Mucosa of descending colon (tissue), 3 donors: ENCODE data around the gene SYNPR. TPM values are rescaled to one million over a fixed set of nuclear protein-coding genes. Genes with fewer than 3 reads are reported as not detected.

Source experiments
- ATAC-seq: fragments of 200-7000 bp; cut with Tn5 transposase; one replicate; pipeline ENCODE4 v1.9.1; 2020; ENCODE audit warnings: mild to moderate bottlenecking, moderate library complexity
- DNase-seq, 3 donors: peaks; one replicate each; pipeline ENCODE4 v3.0.0-alpha.2; 2020
- H3K36me3 ChIP-seq: fragments of 200-600 bp; one replicate; pipeline ENCODE4 v1.8.0; 2021; ENCODE audit warnings: low read depth, mild to moderate bottlenecking
- H3K4me1 ChIP-seq: fragments of 200-600 bp; one replicate; pipeline ENCODE4 v1.8.0; 2021; ENCODE audit warnings: low read depth, mild to moderate bottlenecking
- H3K4me3 ChIP-seq: fragments of 200-600 bp; one replicate; pipeline ENCODE4 v1.8.0; 2021; ENCODE audit warnings: mild to moderate bottlenecking
- H3K9me3 ChIP-seq: fragments of 200-600 bp; one replicate; pipeline ENCODE4 v1.8.0; 2021; ENCODE audit warnings: mild to moderate bottlenecking
- CTCF ChIP-seq: fragments of 200-600 bp; IDR thresholded peaks from one replicate; pipeline ENCODE4 v1.8.0; 2022; ENCODE audit warnings: antibody characterized with exemption, mild to moderate bottlenecking
- intact Hi-C, 2 donors: fragments of 100-400 bp; cut with DNase I in 1 of 2; cut with micrococcal nuclease in 1 of 2; formaldehyde crosslinking; loops; one replicate each; pipeline versions ENCODE4 v1.11.0 to v1.11.1; 2022; cut with DNase I, micrococcal nuclease
- total RNA-seq, 3 donors: library from RNA; stranded (reverse); fragmentation: NEBNext Ultra II Directional in 2 of 3; extraction: Animal tissue kit (Norgen Biotek cat#: 25700) in 2 of 3; gene quantifications; one replicate each; pipeline versions ENCODE4 v1.2.1 to v1.2.4, GENCODE V29; 2021 to 2023
- donor health status: DM: no; HTN: no; CAD: no; lungs with moderate emphysema.
- donor health status: DM: no; HTN: no; CAD: no.
- donor health status: DM: no; HTN: yes; CAD: no.

SYNPR gene
- total RNA-seq, 3 donors from 2014 or later: not detected

GRCh38 chr3:63595221-63595620 lies 317.1 kb downstream of the SYNPR start:
- TF ChIP-seq CTCF: no peak
- H3K36me3 ChIP-seq: no peaks in the 10 kb centered on the region
- ATAC-seq (no peak), DNase-seq (no peak)
- no peak overlapping the region for H3K4me3 ChIP-seq
- no peaks in the 10 kb centered on the region for H3K4me1 ChIP-seq
- intact Hi-C loops: no loop called here
- H3K9me3 ChIP-seq: no peaks in the 10 kb centered on the region

GRCh38 chr3:63597019-63597418 lies 318.9 kb downstream of the SYNPR start:
- H3K4me1 ChIP-seq: no peaks in the 10 kb centered on the region
- H3K36me3 ChIP-seq: no peaks in the 10 kb centered on the region
- no peak for TF ChIP-seq CTCF
- H3K4me3 ChIP-seq: no peak overlapping the region
- ATAC-seq: no peak
- intact Hi-C loops: no loop called here
- no peak for DNase-seq
- no peaks in the 10 kb centered on the region for H3K9me3 ChIP-seq

- no peak for TF ChIP-seq CTCF
- intact Hi-C loops: no loop called here
- no peaks in the 10 kb centered on the region for H3K9me3 ChIP-seq
- no peaks in the 10 kb centered on the region for H3K36me3 ChIP-seq
- no peak overlapping the region for H3K4me3 ChIP-seq
- no peak for ATAC-seq
- H3K4me1 ChIP-seq: no peaks in the 10 kb centered on the region
- DNase-seq: no peak
Observed at GRCh38 chr3:63607716-63608115, 329.6 kb downstream of the SYNPR start.

GRCh38 chr3:63609408-63609807 lies 331.3 kb downstream of the SYNPR start:
- TF ChIP-seq CTCF: no peak
- no peaks in the 10 kb centered on the region for H3K36me3 ChIP-seq
- H3K4me1 ChIP-seq: no peaks in the 10 kb centered on the region
- H3K9me3 ChIP-seq: no peaks in the 10 kb centered on the region
- intact Hi-C loops: no loop called here
- DNase-seq: no peak
- no peak for ATAC-seq
- H3K4me3 ChIP-seq: no peak overlapping the region

- Histone ChIP-seq H3K4me3 (no peak overlapping the region), H3K36me3 (no peaks in the 10 kb centered on the region), H3K9me3 (no peaks in the 10 kb centered on the region), H3K4me1 (no peaks in the 10 kb centered on the region)
- ATAC-seq (no peak), DNase-seq (no peak)
- no peak for TF ChIP-seq CTCF
- intact Hi-C loops: no loop called here
Observed at GRCh38 chr3:63609834-63610233, 331.7 kb downstream of the SYNPR start.

- Histone ChIP-seq H3K9me3 (no peaks in the 10 kb centered on the region), H3K4me1 (no peaks in the 10 kb centered on the region), H3K36me3 (no peaks in the 10 kb centered on the region), H3K4me3 (no peak overlapping the region)
- intact Hi-C loops: no loop called here
- ATAC-seq: no peak
- DNase-seq: no peak
- TF ChIP-seq CTCF: no peak
Observed at GRCh38 chr3:63611382-63611781, 333.3 kb downstream of the SYNPR start.
